Glomerular endothelial cell (primary cell): ENCODE results near the gene SLFN13. TPM values are rescaled to one million over a fixed set of nuclear protein-coding genes. Genes with fewer than 3 reads are reported as not detected.
A peak's percentile ranks its signal among the peaks of the same experiment; 100 is the strongest.
"Not testable (repeated sequence)": the region's sequence is repeated elsewhere in the genome, so short reads cannot be mapped to it uniquely, and the experiment has no call there.

Experiments used
- DNase-seq: peaks from one replicate; pipeline ENCODE4 v3.0.0-alpha.2; 2011; ENCODE audit warnings: low read depth, low spot score; ENCODE audit errors: extremely low read depth
- total RNA-seq: library from RNA; depleted of rRNA; stranded (reverse); fragments of >200 nt; gene quantifications from 2 replicates; pipeline ENCODE4 v1.2.3, GENCODE V29; 2015

SLFN13 gene
- total RNA-seq, 1 donor from 2014 or later: 0.82 TPM

DNA sequence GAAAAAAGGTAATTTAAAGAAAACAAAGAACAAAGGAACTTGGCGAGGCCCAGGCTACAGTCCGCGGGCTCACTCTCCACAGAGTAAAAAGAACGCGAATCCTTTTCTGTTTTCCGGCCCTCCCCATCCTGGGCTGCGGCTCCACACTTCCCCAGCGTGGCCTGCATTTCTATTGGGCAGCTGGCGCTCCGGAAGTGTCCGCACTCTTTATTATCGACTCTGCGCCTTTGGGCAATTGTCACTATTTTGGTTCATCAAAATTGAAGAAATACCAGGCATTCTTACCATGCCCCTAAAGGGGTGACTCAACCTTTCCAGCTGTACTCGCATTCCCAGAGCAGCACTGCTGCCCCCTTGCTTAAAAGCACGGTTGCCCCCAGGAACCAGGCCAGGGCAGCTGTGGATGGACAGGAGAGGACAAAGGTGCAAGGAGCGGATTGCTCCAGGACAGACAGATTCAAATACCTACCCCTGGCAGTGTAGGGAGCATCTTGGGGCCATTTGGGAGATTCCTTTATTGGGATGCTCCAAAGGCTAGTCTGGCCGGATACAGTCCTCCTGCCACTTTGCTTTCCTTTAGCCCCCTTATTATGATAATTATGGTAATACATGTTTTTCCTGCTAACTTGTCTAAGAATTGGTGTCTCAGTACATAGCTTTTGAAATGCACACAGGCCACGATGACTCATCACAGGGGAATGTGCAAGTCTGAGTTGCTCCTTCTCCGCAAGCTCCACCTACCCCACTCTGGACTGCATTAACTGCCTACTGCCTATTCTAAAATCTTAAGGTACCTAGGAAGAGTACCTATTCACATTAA lies 15.3 kb downstream of the SLFN13 start:
- DNase-seq: peak; percentile 97

- peak; percentile 91 for DNase-seq
Observed at GRCh38 chr17:35432176-35433074, 16.1 kb downstream of the SLFN13 start, which contains the start of gene SLFN12. Gene SLFN12, minus strand, starts transcription at chr17:35432500. Its CDS starts 9,472 bp downstream, at chr17:35423028.

DNA sequence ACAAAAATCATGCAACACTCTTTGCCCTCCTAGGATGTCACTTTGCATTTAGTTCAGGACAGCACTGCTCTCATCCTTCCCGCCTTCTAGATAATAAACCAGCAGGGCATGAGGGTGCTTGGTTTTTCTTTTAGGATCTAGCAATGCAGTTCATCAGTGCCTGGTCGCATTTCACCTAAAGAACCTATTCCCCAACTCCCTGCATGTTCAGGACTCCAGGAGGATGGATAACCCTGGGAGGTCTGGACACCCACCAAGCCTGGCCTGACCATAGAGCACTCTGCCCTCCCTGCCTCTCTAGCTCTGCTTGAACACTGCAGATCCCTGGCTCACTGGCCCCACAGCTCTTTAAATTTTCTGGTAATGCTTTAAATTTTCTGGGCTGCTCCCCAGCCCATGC lies 18.9 kb downstream of the SLFN13 start:
- DNase-seq: no peak

GRCh38 chr17:35428229-35428628 lies 20.3 kb downstream of the SLFN13 start:
- no peak for DNase-seq

DNA sequence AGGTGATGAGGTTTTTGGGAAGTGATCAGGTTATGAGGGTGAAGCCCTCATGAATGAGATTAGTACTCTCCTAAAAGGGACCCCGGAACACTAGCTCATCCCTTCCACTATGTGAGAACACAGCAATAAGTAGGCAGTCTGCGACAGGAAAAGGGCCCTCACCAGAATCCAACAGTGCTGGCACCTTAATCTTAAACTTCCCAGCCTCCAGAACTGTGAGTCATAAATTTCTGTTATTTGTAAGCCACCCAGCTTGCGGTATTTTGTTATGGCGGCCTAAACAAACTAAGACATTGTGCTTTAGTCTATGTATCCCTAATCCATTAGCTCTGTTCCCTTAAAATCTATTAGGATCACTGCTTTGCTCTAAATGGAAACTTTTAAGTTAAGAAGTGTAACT lies 24.8 kb downstream of the SLFN13 start:
- no peak for DNase-seq

DNA sequence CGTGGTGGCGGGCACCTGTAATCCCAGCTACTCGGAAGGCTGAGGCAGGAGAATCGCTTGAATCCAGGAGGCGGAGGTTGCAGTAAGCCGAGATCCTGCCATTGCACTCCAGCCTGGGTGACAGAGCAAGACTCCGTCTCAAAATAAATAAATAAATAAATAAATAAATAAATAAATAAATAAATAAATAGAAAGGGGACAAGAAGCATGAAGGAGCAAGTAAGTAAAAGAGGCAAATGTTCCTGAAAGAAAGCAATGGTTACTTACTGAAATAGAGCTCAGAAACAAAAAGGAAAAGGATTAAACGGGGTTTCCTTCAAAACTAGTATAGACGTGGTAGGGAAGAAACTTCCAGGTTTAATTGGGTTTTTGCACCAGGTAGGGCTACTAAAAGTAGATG lies 27.5 kb downstream of the SLFN13 start:
- not testable (repeated sequence) for DNase-seq

DNA sequence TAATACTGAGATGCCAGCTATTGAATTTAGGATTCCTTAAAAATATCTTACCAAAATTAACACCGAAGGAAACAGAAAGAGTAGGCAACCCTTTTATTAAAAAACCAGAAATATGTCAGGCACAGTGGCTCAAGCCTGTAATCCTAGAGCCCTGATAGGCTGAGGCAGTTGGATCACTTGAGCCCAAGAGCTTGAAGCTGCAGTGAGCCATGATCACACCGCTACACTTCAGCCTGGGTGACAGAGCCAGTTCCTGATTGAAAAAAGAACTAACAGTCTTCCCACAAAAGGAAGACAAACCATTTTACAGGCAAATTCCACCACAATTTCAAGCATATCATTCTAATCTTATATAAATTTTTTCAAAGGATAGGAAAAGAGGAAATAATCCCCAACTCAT lies 31.9 kb downstream of the SLFN13 start:
- no peak for DNase-seq

DNA sequence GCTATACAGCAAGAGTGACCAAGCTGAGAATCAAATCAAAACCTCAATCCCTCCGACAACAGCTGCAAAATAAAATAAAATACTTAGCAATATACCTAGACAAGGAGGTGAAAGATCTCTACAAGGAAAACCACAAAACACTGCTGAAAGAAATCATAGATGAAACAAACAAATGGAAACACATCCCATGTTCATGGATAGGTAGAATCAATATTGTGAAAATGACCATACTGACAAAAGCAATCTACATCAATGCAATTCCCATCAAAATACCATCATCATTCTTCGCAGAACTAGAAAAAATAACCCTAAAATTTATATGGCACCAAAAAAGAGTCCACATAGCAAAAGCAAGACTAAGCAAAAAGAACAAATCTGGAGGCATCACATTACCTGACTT lies 33.9 kb downstream of the SLFN13 start:
- DNase-seq: not testable (repeated sequence)

DNA sequence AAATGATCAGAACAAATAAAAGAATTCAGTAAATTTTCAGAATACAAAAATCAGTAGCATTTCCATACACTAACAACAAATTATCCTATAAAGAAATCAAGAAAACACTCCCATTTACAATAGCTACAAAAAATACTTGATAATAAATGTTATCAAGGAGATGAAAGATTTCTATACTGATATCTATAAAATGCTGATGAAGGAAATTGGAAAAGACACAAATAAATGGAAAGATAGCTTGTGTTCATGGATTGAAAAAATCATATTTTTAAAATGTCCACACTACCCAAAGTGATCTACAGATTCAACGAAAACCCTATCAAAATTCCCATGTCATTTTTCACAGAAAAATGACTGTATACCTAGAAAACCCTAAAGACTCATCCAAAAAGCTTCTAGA lies 34.3 kb downstream of the SLFN13 start:
- no peak for DNase-seq

DNA sequence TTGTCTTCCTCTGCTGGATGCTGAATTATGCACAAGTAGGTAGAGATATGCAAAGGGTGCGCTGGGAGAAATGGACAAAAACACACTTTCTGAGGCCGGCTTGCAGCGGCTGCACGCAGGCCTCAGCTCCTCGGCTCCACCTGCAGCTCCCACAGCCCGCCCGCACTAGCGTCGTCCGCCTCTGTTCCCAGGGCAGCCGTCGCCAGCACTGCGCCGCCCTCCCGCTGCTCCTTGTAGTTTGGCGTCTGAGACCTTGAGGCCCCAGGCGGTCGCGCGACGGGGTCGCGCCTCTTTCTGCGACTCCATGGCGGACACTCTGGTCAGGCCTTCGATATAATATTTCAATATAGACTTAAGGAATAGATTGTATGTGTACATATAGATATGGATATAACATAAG lies 41.0 kb downstream of the SLFN13 start:
- no peak for DNase-seq

- no peak for DNase-seq
Observed at GRCh38 chr17:35406568-35406967, 42.0 kb downstream of the SLFN13 start.

DNA sequence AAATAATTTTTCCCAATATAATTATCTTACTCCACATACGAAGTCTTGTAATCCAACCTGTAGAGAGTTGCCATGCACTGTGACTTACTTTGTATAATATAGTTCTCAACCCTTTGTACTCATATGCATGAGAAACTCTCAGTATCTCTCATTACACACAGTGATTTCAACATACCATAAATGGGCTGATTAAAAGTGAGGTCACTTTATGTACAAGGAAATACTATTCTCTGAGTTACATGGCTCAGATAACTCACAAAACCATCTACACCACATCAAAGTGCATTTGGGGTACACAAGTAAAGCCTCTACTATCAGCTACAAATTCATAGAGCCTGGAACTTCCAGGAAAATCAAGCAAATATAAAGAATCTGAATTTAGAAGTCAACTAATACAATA lies 44.2 kb downstream of the SLFN13 start:
- no peak for DNase-seq

- not testable (repeated sequence) for DNase-seq
Observed at GRCh38 chr17:35393783-35394182, 54.8 kb downstream of the SLFN13 start.

- DNase-seq: no peak
Observed at GRCh38 chr17:35390663-35391062, 57.9 kb downstream of the SLFN13 start.

GRCh38 chr17:35390156-35390555 lies 58.4 kb downstream of the SLFN13 start:
- DNase-seq: no peak

DNA sequence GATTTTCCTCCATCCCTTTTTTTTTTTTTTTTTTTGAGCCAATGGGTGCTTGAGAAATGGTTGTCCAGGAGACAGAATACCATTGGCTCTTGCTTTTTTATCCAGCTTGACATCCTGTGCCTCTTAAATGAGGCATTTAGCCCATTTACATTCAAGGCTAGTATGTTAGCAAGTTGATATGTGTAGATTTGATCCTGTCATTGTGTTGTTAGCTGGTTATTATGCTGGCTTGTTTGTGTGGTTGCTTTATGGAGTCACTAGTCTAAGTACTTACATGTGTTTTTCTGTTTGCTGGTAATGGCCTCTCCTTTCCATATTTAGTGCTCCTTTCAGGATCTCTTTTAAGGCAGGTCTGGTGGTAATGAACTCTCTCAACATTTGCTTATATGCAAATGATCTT lies 61.1 kb downstream of the SLFN13 start:
- DNase-seq: no peak

Other genes with a start within 250 kb of the SLFN13 start
- 34.3 and 35.3 TPM in 2 replicates for gene SLFN5, start 205.7 kb downstream of the SLFN13 start, total RNA-seq
- gene SLFN11, start 75.1 kb downstream of the SLFN13 start, total RNA-seq: 24.3 and 30.2 TPM in 2 replicates
- 27.6 and 33.2 TPM in 2 replicates for gene SLFN12, start 16.3 kb downstream of the SLFN13 start, total RNA-seq
- 0.05 TPM in 1 of 2 replicates, not detected in the other for gene SLFN12L, start 88.9 kb upstream of the SLFN13 start, total RNA-seq
- 0.18 TPM in 1 of 2 replicates, not detected in the other for gene SLFN14, start 112.1 kb upstream of the SLFN13 start, total RNA-seq
- gene PEX12, start 129.8 kb upstream of the SLFN13 start, total RNA-seq: 4.6 and 6.3 TPM in 2 replicates
- 168 and 203 TPM in 2 replicates for gene AP2B1, start 138.6 kb upstream of the SLFN13 start, total RNA-seq